PFSK-1 (cell line): ENCODE results near the gene KIAA2012.
A peak's percentile ranks its signal among the peaks of the same experiment; 100 is the strongest.

Experiments used
- FOXP2 ChIP-seq: optimal IDR thresholded peaks from 2 replicates; pipeline ENCODE3; 2011; ENCODE audit warnings: borderline replicate concordance, control low read depth, inconsistent platforms; ENCODE audit not compliant: insufficient read depth; ENCODE audit errors: extremely low read length, extremely low read depth
- POLR2AphosphoS5 ChIP-seq: IDR thresholded peaks from 2 replicates; pipeline ENCODE4 v1.6.1; 2012; ENCODE audit warnings: low read depth, mild to moderate bottlenecking, control low read depth, low read length, moderate library complexity
- SIN3A ChIP-seq: IDR thresholded peaks from 2 replicates; pipeline ENCODE4 v1.6.1; 2012; ENCODE audit warnings: mild to moderate bottlenecking, low read length, moderate library complexity, borderline replicate concordance; ENCODE audit not compliant: insufficient read depth
- TAF1 ChIP-seq: IDR thresholded peaks from 2 replicates; pipeline ENCODE4 v1.6.1; 2012; ENCODE audit warnings: low read length, control low read depth, borderline replicate concordance; ENCODE audit not compliant: insufficient read depth
- TF ChIP-seq, protein P1 (sequence below), 2 experiments: IDR thresholded peaks; 2 replicates each; pipeline versions ENCODE4 v1.6.1 to v1.8.0; 2011 to 2012; ENCODE audit warnings: low read depth in 2 of 2, low read length in 2 of 2, control low read depth in 1 of 2, inconsistent platforms in 1 of 2, mild to moderate bottlenecking in 1 of 2, moderate library complexity in 1 of 2; ENCODE audit not compliant: insufficient read depth in 1 of 2

KIAA2012 gene

DNA sequence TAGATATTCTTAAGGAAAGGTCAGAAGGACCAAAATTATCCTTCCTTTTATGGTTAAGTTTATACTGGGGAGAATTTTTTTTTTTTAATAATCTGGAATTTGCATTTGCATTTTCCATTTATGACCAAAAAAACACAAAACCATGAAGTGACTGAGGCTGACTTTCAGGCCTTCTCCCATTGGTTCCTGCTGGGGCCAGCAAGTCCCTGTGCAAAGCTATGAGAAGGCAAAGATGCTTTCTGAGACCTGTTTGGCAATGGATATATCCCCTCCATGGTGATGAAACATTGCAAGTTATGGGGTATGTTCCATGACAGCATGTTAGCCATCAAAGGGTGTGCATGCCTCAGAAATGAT is 60.8 kb downstream of the KIAA2012 start:
- TF ChIP-seq POLR2AphosphoS5, result no peak
- TF ChIP-seq TAF1, result no peak
- TF ChIP-seq SIN3A, result no peak
- TF ChIP-seq, protein P1, sequence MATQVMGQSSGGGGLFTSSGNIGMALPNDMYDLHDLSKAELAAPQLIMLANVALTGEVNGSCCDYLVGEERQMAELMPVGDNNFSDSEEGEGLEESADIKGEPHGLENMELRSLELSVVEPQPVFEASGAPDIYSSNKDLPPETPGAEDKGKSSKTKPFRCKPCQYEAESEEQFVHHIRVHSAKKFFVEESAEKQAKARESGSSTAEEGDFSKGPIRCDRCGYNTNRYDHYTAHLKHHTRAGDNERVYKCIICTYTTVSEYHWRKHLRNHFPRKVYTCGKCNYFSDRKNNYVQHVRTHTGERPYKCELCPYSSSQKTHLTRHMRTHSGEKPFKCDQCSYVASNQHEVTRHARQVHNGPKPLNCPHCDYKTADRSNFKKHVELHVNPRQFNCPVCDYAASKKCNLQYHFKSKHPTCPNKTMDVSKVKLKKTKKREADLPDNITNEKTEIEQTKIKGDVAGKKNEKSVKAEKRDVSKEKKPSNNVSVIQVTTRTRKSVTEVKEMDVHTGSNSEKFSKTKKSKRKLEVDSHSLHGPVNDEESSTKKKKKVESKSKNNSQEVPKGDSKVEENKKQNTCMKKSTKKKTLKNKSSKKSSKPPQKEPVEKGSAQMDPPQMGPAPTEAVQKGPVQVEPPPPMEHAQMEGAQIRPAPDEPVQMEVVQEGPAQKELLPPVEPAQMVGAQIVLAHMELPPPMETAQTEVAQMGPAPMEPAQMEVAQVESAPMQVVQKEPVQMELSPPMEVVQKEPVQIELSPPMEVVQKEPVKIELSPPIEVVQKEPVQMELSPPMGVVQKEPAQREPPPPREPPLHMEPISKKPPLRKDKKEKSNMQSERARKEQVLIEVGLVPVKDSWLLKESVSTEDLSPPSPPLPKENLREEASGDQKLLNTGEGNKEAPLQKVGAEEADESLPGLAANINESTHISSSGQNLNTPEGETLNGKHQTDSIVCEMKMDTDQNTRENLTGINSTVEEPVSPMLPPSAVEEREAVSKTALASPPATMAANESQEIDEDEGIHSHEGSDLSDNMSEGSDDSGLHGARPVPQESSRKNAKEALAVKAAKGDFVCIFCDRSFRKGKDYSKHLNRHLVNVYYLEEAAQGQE (IDR thresholded peaks at IDR 0.05; ENCODE audit: insufficient read depth in 1 of 2, low read depth in 2 of 2, low read length in 2 of 2), result no peak
- TF ChIP-seq FOXP2, result no peak

DNA sequence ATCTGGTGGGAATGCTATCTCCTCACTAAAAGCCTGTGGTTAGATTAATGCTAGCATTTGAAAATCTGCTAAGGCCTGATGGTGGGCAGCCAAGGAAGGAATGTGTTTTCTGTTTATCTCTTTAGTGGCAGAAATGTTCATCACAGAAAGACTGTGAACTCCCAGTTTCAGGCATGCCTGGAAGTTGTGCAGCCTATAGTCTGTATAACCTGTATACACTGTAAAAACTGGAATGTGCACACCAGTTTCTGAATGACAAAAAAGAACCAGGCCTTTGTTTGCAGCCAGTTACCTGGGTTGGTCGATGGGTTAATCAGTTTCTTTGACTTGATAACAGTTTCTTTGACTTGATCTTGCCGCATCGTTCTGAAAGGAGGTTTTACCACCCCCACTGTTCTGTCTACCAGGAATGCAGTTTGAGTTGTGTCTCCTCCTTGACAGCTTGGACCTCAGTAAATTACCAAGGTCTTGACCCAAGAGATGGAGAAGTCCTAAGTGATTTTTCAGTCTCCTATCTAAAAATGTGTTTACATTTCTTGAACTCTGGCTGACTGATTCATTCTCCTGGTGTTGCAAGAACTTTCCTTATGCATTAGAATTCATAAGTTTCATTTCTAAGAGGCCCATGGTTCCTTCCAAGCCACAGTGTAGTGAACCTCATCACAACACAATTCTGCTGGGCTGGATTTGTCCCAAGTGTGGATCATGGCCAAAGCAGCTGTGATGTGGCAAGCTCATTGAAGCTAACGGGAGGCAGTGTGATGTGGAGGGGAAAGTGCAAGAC is 62.2 kb downstream of the KIAA2012 start:
- TF ChIP-seq POLR2AphosphoS5, result no peak
- TF ChIP-seq FOXP2, result no peak
- TF ChIP-seq SIN3A, result no peak
- TF ChIP-seq TAF1, result no peak

DNA sequence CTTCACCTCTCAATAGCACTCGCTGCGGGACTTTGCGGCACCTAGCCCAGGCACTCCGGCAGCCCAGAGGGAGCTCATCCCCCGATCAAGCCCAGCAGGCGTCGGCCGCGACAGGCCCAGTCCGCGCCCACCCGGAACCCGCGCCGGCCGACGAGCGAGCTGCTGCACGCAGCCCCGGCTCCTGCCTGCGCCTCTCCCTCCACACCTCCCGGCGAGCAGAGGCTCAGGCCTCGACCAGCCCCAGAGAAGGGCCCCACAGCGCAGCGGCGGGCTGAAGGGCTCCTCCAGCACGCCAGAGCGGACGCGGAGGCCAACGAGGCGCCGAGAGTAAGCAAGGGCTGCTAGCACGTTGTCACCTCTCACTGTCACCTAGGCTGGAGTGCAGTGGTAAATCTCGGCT is 63.5 kb downstream of the KIAA2012 start:
- TF ChIP-seq SIN3A (no peak), POLR2AphosphoS5 (no peak), TAF1 (no peak), FOXP2 (no peak)
- TF ChIP-seq, protein P1 (IDR thresholded peaks at IDR 0.05; ENCODE audit: insufficient read depth in 1 of 2, low read depth in 2 of 2, low read length in 2 of 2), result no peak

DNA sequence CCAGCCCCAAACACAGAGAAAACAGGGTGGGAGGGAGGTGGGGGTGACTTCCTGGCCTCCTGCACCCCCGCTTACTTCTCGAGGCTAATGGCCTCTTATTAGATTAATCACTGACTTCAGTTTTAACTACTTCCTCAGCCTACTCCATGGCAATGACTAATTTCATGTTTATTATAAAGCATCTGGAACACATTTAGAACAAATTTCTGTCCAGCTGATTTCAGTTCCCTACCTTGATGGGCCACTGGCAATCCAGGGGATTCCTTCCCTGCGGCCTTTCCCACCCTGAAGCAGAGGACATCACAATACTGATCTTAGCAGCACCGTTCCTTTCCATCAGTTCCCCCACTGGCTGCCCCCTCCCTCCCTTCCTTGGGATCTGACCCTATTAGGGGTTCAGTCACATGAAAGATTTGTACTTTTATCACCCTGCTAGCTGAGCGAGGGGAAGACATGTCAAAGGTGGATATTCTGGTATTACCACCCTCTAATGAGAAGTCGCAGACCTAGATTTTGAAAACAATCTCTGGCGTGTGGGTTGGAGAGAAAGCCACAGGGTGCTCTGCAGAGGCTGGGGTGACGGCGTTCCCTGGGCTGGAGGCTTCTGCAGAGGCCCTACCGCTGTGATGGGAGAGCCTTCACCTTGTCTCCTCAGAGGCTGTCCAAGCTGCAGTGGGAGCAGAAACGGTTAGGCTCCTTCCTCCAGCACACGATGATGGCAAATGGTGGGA is 67.6 kb downstream of the KIAA2012 start:
- TF ChIP-seq, protein P1 (IDR thresholded peaks at IDR 0.05; ENCODE audit: insufficient read depth in 1 of 2, low read depth in 2 of 2, low read length in 2 of 2), result 0 out of 4 replicates have a peak, but pooled peaks of 1 of the 2 experiments have one; percentile 37
- no peak for TF ChIP-seq SIN3A

DNA sequence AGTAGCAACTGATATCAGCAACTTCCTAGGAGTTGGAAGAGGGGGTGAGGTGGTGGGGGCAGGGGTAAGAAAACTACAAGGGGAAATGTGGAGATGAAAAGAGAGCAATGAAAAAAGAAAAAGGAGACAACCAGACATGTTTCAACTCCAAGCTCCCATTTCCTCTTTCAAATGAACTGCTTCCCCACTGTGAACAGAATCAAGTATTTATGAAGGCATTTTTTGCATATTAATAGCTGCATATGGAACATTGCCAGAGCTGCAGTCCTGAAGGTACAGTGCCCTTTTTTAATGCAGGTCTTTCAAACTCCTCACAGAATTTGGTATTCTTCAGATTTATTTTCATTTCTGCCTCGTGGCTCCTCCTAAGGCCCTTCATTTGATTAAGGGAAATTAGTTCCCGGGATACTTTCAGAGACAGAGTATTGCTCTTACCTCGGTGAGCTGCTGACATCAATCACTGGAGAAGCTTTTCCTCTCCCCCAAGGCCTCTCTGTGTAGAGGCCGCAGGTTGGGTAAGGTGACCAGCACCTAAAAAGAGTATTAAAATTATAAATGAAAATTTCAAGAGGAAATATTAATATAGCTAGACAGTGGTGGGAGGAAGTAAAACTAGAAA is 68.4 kb downstream of the KIAA2012 start:
- TF ChIP-seq, protein P1 (IDR thresholded peaks at IDR 0.05; ENCODE audit: insufficient read depth in 1 of 2, low read depth in 2 of 2, low read length in 2 of 2), result no peak
- TF ChIP-seq POLR2AphosphoS5 (no peak), TAF1 (no peak), SIN3A (no peak), FOXP2 (no peak)
